Urinary bladder (tissue), 4 donors: ENCODE data around the gene POLDIP2. TPM values are rescaled to one million over a fixed set of nuclear protein-coding genes. Genes with fewer than 3 reads are reported as not detected.

Experiments
- DNase-seq: peaks from one replicate; pipeline ENCODE4 v3.0.0-alpha.2; 2015; ENCODE audit errors: extremely low spot score
- H3K27ac ChIP-seq: one replicate; pipeline ENCODE4 v1.5.1; 2013; ENCODE audit warnings: low read depth, mild to moderate bottlenecking, moderate library complexity
- H3K36me3 ChIP-seq: one replicate; pipeline ENCODE4 v1.6.1; 2013; ENCODE audit warnings: mild to moderate bottlenecking, moderate library complexity; ENCODE audit not compliant: insufficient read depth
- H3K4me1 ChIP-seq: one replicate; pipeline ENCODE4 v1.6.1; 2013; ENCODE audit warnings: mild to moderate bottlenecking, moderate library complexity; ENCODE audit not compliant: insufficient read depth
- H3K4me3 ChIP-seq: one replicate; pipeline ENCODE4 v1.5.1; 2013; ENCODE audit warnings: low read depth, low read length
- WGBS: extraction: QIAGEN DNeasy Blood & Tissue Kit; methylation state at CpG from one replicate; pipeline ENCODE4 v1.1.7; 2013; 5-methylcytosine and 5-hydroxymethylcytosine counted together
- polyA plus RNA-seq: library from polyadenylated mRNA; stranded (reverse); fragments of 200-250 nt; gene quantifications from one replicate; pipeline ENCODE4 v1.2.3, GENCODE V29; 2013
- total RNA-seq: library from RNA; depleted of rRNA; stranded (reverse); fragments of >200 nt; gene quantifications from one replicate; pipeline ENCODE4 v1.2.3, GENCODE V29; 2014
- donor health status: healthy with polysubstance abuse.
- donor health status: healthy.

POLDIP2 gene
- total and polyA plus RNA-seq, 2 donors = 35.1 to 79.6 TPM

GRCh38 chr17:28381141-28381825 lies 24.0 kb upstream of the POLDIP2 start:
- Histone ChIP-seq H3K36me3 (no peaks in the 10 kb centered on the region), H3K4me3 (no peak overlapping the region), H3K27ac (no peak overlapping the region), H3K4me1 (no peaks in the 10 kb centered on the region)
- WGBS = 31% methylated on average over 72 of the region's 72 CpGs
- no peak for DNase-seq

DNA sequence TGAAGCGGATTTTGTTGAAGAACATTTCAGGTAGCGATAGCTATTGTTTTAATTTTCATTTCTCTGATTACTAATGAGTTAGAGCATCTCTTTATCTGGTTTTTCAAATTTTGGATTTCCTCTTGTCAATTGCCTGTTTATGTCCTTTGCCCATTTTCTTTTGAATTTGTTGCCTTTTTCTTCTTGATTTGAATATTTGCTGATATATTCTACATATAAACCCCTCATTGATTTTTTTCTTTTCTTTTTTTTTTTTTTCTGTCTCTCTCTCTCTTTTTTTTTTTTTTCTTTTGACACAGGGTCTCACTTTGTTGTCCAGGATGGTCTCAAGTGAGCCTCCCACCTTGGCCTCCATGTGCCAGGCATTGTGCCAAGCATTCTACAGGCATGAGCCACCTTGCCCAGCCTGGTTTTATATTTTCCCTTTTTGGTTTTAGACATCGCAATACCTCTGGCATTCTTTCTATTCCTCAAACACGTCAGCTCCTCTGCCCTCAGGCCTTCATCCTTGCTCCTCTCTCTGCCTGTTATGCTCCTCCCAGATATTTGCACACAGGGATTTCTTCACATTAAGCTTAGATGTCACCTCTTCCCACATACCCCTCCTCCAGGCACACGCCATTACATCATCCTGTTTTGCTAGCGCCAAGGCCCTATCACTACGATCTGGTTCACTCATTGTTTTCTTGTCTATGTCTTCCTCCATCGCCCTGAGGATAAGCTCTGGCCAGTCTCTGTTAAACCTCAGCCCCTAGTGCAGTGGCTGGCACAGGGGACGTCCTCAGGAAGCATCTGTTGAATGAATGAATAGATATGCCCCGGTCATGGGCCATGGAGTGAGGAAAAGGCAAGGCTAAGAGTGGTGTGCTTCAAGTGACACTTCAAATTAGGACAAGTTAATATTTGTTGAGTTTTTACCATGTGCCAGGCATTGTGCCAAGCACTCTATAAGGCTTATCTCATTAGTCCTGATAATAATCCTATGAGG lies 22.8 kb upstream of the POLDIP2 start:
- 83% methylated on average over 10 of the region's 10 CpGs for WGBS
- no peak for DNase-seq
- H3K27ac ChIP-seq = no peak overlapping the region
- H3K4me1 ChIP-seq = no peaks in the 10 kb centered on the region
- no peak overlapping the region for H3K4me3 ChIP-seq
- H3K36me3 ChIP-seq = no peaks in the 10 kb centered on the region

DNA sequence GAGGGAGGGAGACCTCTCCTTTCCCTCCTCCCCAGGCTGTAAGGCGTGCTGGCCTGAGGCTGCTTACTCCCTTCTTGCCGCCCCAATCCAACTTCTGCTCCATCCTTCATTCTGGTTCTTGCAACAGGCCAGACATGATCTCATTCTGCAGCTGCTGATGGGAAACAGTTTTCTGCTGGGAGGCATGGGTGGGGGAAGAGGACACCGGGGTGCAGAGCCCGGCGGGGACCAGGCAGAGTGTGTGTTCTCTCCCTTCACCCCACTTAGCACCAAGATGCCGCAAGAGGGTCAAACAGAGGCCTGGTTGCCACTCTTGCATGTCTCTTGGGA lies 15.6 kb upstream of the POLDIP2 start:
- 82% methylated on average over 6 of the region's 6 CpGs for WGBS
- no peak overlapping the region for H3K27ac ChIP-seq
- no peaks in the 10 kb centered on the region for H3K4me1 ChIP-seq
- DNase-seq = no peak
- no peaks in the 10 kb centered on the region for H3K36me3 ChIP-seq
- H3K4me3 ChIP-seq = no peak overlapping the region

DNA sequence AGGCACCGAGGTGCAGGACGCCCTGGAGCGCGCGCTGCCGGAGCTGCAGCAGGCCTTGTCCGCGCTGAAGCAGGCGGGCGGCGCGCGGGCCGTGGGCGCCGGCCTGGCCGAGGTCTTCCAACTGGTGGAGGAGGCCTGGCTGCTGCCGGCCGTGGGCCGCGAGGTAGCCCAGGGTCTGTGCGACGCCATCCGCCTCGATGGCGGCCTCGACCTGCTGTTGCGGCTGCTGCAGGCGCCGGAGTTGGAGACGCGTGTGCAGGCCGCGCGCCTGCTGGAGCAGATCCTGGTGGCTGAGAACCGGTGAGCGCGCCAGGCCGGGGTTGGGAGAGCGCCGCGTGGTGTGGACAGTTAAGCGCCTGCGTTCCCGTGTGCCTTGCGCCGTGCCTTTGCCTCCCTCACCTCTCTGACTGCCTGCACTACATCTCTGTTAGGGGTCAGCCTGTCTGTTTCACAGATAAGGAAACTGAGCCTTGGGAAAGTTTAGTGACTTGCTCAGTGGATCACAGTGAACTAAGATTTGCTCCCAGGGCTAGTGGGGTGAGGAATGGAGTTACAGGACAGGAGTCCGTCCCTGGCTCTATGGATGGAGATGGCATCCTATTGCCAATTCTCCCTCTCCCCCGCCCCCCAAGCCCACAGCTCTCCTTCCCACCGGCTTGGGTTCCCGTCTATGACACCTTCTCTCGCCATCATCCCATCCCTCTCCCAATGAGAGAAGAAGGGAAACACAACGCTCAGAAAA lies 15.0 kb upstream of the POLDIP2 start:
- H3K4me3 ChIP-seq = peak overlapping the region; percentile 49
- DNase-seq = no peak
- H3K4me1 ChIP-seq = no peaks in the 10 kb centered on the region
- H3K27ac ChIP-seq = peak overlapping the region; percentile 31
- no peaks in the 10 kb centered on the region for H3K36me3 ChIP-seq
- 7% methylated on average over 53 of the region's 53 CpGs for WGBS

- peak within 1 kb of the TSS; percentile 31 for H3K27ac ChIP-seq
- under 1% methylated on average over 80 of the region's 80 CpGs for WGBS
Measured at GRCh38 chr17:28371245-28372202, 14.2 kb upstream of the POLDIP2 start, which contains the start of gene SARM1. TSS of gene SARM1 (plus strand) at chr17:28371694. CDS start at chr17:28372033, 339 bp downstream.

GRCh38 chr17:28370744-28371103 lies 13.4 kb upstream of the POLDIP2 start:
- Histone ChIP-seq H3K36me3 (no peaks in the 10 kb centered on the region), H3K4me3 (no peak overlapping the region), H3K27ac (no peak overlapping the region), H3K4me1 (no peaks in the 10 kb centered on the region)
- no peak for DNase-seq
- WGBS = 71% methylated on average over 1 of the region's 1 CpG

More at GRCh38 chr17:28371245-28372202, 14.2 kb upstream of the POLDIP2 start, which contains the start of gene SARM1:
- Histone ChIP-seq H3K4me1 (no peaks in the 10 kb centered on the region), H3K36me3 (no peaks in the 10 kb centered on the region), H3K4me3 (peak within 1 kb of the TSS; percentile 49)
- DNase-seq = peak; percentile 65

- no peaks in the 10 kb centered on the region for H3K36me3 ChIP-seq
- H3K27ac ChIP-seq = peak within 1 kb of the TSS; percentile 7
- DNase-seq = no peak
- no peaks in the 10 kb centered on the region for H3K4me1 ChIP-seq
- WGBS = 28% methylated on average over 8 of the region's 8 CpGs
- H3K4me3 ChIP-seq = peak within 1 kb of the TSS; percentile 49
Measured at GRCh38 chr17:28370035-28370743, 12.9 kb upstream of the POLDIP2 start, which contains the start of gene VTN. TSS of gene VTN (minus strand) at chr17:28370307. CDS start at chr17:28370203, 104 bp downstream.

- no peaks in the 10 kb centered on the region for H3K4me1 ChIP-seq
- H3K27ac ChIP-seq = no peak overlapping the region
- 72% methylated on average over 10 of the region's 10 CpGs for WGBS
- DNase-seq = no peak
- no peaks in the 10 kb centered on the region for H3K36me3 ChIP-seq
- no peak overlapping the region for H3K4me3 ChIP-seq
Measured at GRCh38 chr17:28369684-28370034, 12.3 kb upstream of the POLDIP2 start.

DNA sequence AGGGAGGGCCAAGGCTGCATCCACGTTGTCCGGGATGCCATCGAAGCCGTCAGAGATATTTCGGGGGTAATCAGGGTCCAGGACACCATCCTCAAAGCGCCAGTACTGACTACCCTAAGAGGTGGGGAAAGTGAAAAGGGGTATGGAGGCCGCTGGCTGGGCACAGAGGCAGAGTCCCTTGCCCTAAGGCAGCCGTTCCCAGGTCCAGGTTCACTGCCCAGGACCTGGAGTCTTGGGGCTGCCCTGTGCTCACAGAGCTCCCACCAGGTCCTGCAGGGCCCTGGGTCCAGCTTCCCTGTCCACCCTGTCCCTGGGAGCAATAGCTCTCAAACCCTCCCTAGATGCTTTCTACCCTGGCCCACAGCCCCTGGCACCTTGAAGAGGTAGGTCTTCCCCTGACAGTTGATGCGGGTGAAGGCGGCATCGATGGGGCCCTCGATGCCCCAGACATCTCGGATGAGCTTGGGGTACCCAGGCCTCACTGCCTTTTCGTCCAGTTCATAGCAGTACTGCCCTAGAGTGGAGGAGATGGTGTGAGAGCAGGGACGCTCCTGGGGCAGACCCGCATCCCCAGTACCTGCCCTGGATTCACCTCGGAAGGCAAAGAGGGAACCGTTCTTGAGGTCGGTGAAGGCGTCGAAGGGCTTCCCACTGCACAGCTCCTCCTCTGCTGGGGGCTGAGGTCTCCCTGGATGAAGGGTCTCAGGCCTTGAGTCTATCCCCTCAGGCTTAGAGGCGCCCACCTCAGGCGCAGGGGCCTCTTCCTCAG lies 11.8 kb upstream of the POLDIP2 start:
- H3K4me1 ChIP-seq = no peaks in the 10 kb centered on the region
- H3K36me3 ChIP-seq = no peaks in the 10 kb centered on the region
- H3K27ac ChIP-seq = no peak overlapping the region
- no peak overlapping the region for H3K4me3 ChIP-seq
- no peak for DNase-seq
- 92% methylated on average over 23 of the region's 23 CpGs for WGBS

- H3K4me3 ChIP-seq = no peak overlapping the region
- 86% methylated on average over 5 of the region's 5 CpGs for WGBS
- DNase-seq = no peak
- no peaks in the 10 kb centered on the region for H3K4me1 ChIP-seq
- H3K27ac ChIP-seq = no peak overlapping the region
- no peaks in the 10 kb centered on the region for H3K36me3 ChIP-seq
Measured at GRCh38 chr17:28368306-28368831, 11.0 kb upstream of the POLDIP2 start.

- no peak for DNase-seq
- no peaks in the 10 kb centered on the region for H3K4me1 ChIP-seq
- H3K4me3 ChIP-seq = no peak overlapping the region
- 93% methylated on average over 21 of the region's 21 CpGs for WGBS
- no peaks in the 10 kb centered on the region for H3K36me3 ChIP-seq
- no peak overlapping the region for H3K27ac ChIP-seq
Measured at GRCh38 chr17:28367641-28368305, 10.4 kb upstream of the POLDIP2 start.
